GM21786 (cell line): ENCODE measurements around the gene CHAC1.

Source experiments
- ATAC-seq: cut with Tn5 transposase; IDR thresholded peaks from one replicate; pipeline ENCODE4 v1.9.1; 2021; ENCODE audit not compliant: unreplicated experiment

The CHAC1 gene, protein sequence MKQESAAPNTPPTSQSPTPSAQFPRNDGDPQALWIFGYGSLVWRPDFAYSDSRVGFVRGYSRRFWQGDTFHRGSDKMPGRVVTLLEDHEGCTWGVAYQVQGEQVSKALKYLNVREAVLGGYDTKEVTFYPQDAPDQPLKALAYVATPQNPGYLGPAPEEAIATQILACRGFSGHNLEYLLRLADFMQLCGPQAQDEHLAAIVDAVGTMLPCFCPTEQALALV

DNA sequence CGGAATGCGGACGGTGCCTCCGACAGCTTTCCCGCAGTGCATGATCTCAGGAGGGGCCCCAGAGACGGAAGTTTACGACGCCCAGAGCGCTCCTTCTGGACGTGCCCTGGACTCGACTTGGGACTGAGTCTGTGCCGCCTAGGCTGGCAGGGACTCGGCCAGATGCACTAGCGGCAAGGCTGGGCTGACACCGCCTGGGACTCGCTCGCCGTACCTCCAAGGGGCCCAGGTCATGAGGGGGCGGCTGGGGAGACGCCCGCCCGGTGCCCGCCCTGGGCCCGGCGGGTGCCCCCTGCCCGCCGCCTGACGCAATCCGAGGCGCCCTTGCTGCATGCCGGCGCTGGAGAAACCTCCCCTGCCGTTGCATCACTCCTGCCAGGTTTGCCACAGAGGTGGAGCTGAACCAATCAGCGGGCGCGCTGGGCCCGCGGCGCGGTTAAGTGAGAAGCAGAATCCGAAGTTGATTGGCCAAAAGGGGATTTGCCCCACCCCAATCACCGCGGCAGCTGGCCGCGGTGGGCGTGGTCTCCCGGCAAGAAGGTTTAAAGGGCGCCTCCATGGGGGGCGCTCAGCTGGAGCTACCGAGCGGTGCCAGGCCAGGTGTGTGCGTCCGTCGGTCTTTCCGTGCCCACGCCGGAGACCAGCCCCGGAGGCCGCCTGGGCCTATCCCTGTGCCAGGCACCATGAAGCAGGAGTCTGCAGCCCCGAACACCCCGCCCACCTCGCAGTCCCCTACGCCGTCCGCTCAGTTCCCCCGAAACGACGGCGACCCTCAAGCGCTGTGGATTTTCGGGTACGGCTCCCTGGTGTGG, at the start of gene CHAC1:
Gene CHAC1, plus strand, starts transcription at position 571 of the 812 bp plus-strand sequence. Its CDS starts 113 bp downstream, at position 684.
- ATAC-seq = peak; percentile 89

DNA sequence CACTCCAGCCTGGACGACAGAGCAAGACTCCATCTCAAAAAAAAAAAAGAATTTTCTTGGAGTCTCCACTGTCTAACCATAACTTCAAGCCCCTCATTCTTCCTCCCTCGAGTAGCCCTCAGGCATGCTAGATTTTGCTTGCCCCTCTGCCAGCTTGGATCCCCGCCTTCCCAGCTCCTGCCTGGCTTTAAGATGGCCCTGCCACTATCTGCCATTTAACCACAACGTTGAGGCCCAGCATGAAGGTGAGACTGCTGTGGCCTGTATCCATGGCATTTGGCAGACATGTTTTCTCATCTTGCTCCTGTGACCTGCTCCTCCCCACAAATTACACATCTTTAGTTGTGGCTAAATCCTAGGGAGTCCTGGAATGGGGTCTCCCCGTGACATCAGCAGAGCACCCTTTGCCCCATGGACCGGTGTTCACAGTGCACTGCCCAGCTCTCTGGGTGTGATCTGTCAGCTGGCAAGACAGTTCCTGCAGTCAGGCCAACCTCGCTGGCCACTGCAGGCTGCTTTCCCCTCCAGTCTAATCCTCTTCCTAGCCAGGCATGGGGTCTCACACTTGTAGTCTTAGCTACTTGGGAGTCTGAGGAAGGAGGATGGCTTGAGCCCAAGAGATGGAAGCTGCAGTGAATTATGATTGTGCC, 48.6 kb upstream of the CHAC1 start:
- no peak for ATAC-seq

DNA sequence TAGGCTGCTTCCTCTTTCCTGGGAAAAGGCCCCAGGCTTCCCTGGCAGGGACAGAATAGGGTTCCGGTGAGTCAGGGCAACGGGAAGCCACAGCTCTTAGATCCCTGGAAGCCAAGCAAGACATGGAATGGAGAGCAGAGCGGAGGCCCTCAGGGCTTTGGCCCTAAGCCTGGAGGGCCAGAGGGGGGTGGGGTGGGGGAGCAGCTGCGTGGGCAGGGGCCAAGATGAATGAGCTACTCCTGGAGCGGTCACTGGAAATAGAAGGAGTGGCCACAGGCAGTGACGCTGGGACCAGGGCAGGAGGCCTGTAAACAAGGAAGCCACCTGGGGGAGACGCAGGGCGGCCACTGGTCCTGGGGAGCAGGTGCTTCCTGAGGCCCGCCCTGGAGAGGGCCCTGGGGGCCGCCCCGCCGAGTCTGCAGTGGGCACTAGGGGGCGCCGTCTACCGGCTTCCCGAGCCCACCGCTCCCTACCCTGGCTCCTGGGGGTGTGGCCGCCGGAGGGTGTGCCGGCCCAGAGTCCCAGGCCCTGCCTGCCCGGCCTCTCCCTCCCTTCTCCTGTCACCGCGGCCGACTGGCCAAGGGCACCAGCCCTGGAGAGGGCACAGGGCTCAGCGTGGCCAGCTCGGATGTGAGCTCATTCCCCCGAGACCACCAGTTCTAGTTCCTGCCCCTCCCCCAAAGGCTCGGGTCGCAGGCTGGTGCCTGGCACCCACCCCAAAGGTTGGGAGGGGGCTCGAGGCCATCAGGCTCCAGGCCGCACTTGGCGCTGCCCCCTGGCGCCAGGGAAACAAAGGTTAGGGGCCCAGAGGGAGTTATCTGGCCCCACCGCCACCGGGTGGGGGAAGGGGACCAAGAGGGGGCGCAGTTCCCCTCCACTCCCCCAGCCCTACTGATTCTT, 46.9 kb upstream of the CHAC1 start:
- ATAC-seq = peak; percentile 76

DNA sequence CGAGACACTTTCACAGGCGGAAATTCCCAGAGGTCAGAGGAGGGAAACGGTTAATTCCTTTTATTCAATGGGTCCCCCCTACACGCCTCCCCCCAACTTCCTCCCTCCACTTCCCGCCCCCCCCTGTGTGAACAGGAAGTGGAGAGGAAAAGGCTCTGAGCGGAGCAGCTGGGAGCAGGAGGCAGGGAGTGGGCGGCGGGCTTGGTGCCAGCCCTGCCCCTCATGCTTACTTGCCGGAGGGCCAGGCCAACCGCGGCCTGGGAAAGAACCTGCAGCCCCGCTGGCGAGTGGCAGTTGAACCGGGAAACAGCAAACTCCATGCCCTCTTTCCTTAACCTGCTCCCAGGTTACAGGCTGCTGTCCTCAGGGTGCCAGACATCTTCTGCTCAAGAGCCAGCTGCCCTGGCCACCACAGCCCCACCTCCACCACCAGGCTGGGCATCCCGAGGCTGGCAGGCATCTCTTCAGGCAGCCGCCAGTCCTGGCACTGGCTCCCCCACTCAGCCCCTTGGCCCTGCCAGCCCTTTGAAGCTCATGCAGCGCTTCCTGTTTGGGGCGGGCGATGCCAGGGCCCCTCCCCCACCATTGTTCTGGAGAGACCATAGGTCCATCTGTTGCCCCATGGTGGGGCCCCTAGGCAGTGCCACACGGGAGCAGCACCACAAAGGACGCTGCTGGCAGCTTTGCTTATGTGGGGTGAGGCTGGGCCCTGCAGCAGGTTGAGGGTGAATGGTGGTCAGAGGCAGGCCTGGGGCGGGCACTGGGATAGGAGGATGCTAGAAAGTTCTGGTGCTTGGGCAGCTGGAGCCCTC, 46.1 kb upstream of the CHAC1 start:
- no peak for ATAC-seq

DNA sequence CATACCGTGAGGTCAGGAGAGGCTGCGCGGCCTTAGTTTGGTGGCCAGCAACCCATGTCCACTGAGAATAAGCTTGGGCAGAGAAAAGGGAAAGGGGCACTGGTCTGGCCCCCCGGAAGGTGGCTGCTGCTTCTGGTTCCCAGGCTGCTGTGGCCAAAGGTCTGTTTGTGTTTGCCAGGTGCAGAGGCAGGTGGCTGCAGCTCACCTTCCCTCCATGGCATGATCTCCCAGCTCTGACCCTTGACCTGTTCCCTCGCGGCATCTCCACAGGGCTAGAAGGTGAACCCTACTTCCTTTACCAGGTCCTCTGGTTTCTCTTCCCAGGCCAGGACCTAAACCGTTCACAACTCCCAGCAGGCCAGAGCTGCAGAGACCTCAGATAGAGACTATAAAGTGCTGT, 45.2 kb upstream of the CHAC1 start:
- no peak for ATAC-seq

DNA sequence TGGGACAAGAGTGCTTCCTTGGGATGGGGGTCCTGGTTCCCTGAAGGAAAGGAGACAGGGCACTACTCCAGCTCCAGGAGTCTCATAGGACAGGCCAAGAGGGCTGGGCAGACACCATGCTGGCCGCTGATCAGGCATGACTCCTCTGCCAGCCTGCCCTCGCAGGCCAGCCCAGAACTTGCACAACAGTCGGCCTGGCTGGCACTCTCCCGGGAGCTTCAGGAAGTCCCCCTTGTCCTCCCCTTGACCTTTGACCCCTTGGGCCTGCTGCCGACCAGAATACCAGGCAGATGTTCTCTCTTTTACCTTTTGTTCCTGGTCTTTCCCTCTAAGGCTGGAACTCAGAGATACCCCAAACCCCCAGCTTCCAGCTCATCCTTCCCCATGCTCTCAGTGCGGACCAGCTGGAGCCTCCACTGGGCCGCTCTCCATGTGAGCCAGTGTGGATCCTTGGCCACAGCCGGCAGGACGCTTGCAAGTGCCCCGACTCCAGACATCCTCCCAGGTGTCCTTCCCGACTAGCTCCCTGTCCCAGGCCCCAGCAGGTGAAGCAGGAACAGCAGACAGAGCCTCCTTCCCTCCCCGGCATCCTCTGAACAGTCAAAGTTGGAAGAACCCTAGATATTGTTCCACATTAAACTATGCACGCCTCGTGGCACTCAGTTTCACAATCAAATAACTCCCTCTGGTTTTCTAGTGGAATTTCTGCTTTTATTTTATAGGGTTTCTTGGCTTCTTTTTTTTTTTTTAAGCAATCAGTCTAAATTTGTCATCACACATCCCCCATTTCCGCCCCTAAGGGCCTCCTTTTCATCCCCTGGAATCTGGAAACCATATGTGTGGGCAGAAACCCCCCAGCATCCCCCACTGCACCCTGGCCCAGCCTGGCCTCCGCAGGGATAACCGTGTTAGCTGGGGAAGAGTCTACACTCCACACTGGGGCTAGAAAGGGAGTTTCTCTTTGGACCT, 43.3 kb upstream of the CHAC1 start:
- no peak for ATAC-seq

DNA sequence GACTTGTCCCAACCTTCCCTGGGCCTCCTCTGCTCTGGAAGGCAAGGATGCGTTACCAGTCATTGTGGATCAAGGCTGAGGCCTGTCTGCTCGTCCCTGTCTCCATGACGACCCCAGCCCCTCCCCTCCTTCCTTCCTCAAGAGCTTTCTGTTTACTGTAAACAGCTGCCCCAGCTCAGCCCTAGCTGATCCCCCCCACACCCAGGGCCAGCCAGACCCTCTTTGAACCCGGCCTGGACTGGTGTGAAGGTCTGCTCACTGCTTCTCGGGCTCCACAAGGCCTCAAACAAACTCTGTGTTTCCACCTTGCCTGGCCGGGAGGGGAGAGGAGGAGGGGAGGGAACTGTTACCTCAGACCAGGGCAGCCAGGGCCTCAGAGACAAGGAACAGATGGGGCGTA, 42.1 kb upstream of the CHAC1 start:
- ATAC-seq = no peak

DNA sequence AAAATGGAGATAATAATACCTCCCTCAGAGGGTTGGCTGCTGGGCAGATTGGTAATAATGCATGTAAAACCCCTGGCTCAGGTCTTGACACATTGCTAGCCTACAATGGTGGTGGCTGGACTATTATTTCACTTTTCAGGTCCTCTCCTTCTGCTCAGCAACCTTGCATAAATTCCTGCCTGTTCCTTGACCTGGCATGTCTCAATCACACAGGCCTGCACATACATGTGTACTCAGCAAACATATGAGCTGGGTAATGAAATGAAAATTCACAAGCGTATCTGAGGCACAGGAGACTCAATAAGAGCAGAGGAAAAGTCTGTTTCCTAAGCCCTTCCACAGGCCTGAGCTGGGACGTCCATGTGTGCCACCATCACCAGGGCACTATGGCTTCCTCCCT, 41.6 kb upstream of the CHAC1 start:
- ATAC-seq = no peak

DNA sequence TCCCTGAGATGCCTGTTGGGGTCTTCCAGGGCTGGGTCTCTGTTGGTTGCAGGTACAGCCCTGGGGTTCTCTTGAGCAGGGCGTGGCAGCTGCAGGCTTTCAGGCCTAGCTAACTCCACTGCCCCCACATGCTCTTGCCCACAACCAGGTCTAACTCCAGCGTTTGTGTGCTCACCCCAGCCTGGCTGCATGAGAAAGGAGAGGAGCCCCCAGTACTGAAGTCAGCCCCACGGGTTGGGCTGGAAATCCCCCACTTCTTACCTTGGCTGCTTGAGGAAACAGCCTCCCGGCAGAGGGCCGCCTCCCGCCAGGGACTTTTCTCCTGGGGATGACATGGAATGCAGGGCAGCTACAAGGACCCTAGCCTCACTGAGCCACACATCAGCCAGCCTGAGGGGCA, 40.8 kb upstream of the CHAC1 start:
- ATAC-seq = no peak

DNA sequence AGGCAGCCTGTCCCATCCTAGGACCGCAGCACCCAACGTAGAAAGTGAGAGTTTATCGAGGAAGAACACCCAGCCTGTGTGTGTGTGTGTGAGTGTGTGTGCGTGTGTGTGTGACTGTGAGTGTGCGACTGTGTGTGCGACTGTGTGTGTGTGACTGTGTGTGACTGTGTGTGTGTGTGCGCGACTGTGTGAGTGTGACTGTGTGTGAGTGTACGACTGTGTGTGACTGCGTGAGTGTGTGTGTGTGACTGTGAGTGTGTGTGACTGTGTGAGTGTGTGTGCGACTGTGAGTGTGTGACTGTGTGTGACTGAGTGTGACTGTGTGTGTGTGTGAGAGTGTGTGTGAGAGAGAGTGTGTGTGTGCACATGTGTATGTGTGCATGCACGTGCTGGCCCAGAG, 39.3 kb upstream of the CHAC1 start:
- no peak for ATAC-seq

DNA sequence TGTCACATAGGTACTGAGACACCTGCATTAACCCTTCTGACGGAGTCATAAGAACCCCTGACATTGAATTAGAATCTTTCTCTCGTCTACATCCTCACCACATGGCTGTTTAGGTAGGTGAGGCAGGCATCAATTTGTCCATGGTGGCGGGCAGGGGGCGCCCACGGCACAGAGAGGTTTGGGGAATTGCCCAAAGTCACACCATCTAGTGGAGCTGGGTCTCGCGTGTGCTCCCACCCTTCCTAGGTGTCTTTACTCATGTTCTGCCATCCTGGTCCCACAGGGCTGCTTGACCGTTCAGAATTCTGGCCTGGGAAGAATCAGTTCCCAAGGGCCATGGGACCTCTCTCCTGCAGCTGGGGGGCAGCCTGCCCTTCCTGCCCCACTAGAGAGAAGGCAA, 38.8 kb upstream of the CHAC1 start:
- no peak for ATAC-seq

DNA sequence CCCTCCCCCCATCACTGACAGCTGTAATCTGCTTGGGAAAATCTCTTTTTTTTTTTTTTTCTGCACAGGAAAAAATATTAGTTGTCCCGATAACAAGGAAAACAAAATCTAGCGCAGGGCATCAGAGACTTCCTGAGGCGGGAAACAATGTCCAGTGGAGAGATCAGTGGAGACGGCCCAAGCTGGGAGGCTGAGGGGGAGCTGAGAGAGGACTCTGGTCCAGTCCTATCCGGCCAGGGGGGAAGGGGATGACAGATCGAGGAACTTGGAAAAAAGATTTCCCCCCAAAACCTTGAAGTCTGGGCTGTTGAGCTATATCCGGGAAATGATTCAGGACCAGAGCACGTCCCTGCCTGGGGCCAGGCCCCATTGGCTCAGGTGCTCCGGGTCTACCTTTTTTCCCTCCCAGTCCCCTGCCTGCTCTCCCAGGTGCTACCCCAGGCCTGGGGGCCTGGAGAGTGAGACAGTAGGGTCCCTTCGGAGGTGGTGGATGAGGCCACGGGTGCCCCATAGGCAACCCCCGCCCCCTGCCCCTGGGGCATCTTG, 38.1 kb upstream of the CHAC1 start:
- ATAC-seq = no peak

DNA sequence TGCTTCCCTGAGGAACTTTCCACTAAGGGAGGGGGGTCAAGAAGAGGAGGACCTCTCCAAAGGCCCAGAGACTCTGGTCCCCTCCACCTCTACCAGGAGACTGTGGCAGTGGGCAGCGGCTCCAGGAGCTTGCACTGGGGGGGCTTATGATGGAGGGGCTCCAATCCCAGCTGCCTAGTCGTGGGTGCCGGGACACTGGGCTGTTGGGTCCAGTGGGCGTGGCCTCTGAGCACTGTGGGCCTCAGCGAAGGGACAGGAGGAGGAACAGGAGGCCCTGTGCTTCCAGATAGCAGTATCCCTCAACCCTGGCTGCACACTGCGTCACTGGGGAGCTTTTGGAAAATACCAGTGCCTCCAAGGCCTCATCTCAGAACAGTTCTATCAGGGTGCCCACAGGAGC, 37.6 kb upstream of the CHAC1 start:
- no peak for ATAC-seq

DNA sequence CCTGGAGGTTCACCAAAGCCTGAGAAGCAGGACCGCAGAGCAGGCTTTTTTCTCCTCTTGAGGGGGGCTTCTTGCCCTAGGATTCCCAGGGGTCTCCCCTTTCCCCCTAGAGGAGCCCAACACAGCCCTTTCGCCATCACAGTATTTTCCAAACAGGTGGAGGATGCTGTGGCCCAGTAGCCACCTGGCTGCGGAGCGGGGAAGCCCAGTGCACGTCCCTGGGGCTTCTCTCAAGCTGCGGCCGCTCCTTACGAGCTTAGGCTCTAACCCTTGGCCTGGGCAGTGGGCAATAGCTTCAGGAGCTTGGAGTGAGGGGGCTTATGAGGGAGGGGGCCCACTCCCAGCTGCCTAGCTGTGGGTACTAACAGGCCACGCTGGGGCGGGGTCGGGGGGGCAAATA, 35.7 kb upstream of the CHAC1 start:
- no peak for ATAC-seq

DNA sequence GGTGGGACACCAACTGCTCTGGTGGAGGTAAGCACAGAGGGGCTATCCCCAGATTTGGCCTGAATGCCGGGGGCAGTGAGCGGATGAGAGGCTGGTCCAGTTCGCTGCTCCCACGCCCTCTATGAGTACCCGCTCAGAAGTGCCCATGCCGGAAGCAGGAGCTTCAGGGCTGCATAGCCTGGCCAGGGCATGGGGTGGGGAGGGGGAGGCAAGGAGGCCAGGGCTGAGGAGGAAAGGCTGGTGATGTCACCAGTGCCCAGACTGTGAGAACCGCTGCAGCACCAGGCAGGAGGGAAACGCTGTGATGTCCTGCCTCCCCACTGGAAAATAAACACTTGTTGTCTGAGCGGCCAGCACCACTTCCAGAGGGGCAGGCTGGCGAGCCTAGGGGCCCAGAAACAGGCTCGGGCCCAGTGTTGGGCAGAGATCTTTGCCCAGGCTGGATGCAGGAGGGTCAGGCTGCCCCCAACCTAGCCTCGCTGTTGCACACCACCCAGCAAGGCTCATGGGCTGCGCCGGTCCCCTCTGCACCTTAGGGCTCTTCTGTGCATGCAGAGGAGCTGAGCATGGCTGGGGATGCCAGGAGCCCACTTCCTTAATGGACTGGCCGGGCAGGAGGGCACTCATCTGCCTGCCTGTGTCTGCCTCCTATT, 35.0 kb upstream of the CHAC1 start:
- no peak for ATAC-seq

DNA sequence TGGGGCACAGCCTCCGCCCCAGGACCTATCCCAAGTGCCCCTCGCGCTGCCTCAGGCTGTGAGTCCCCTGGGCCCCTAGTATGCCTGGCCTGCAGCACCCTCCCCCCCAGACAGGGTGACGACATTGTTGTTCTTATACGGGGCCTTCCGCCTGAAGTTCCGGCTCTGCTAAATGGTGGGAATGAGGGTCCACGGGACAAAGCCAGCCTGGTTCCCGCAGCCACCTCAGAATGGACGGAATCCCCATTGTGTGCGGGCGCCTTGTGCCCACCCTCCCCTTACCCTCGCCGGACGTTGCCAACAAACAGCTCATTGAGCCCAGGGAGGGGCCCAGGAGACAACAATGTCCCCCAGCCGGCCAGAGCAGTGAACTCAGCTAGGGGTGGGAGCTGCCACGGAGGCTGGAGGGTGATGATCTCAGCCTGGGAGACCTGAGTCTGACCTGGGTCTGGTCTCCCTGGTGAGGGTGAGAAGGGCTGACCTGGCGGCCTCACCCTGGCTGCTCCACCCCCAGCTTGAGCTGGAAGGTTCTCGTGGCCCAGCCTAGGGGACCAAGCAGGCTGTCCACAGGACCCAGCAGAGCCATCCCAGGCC, 34.4 kb upstream of the CHAC1 start:
- ATAC-seq = no peak

DNA sequence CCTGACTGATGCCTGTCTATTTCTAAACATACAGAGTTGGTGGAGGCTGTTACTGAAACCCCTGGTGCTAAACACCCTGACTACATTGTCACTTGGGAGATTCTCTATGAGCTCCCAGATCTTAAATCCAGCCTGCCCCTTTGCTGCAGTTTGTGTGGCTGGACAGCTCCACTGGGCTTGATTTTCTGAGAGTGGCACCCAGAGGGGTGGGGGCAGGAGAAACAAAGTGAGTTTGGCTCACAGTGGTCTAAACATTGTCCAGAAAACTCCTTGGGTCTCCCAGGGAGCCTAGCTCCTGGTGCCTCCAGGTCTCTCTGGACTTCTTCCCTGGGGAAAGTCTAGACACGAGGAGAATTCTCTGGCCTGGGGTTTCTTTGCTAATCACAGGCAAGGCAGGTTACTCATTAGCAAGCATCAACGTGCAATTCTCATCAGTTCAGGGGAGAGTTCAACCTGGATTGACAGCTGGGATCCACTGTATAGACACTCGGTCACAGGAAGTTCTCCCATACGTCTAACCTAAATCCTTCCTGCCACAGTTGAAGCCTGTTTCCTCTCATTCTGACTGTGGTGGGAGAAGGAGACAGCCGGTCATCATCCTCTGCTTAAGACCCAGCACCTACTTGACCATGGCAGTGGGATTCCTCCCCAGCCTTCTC, 31.2 kb upstream of the CHAC1 start:
- ATAC-seq = no peak
